NCI-H1092 treated with DMSO at 0.1 percent for 48 hours (cell line): ENCODE results near the gene TRAK2.
"Not testable (repeated sequence)": the region's sequence is repeated elsewhere in the genome, so short reads cannot be mapped to it uniquely, and the experiment has no call there.

ENCODE experiments used
- DNase-seq: peaks from one replicate; lab custom pipeline; 2025; lab: John Stamatoyannopoulos, UW

The TRAK2 gene

GRCh38 chr2:201451292-201452057 lies at the start of gene TRAK2, which contains the start of gene STRADB:
TSS of gene TRAK2 (minus strand) at chr2:201451458. CDS start at chr2:201420507, 30,951 bp downstream.
TSS of gene STRADB (plus strand) at chr2:201451740. CDS start at chr2:201454841, 3,101 bp downstream.
- peak; percentile 84 for DNase-seq

GRCh38 chr2:201500534-201500933 lies 49.3 kb upstream of the TRAK2 start:
- no peak for DNase-seq

GRCh38 chr2:201496785-201497184 lies 45.5 kb upstream of the TRAK2 start:
- no peak for DNase-seq

DNA sequence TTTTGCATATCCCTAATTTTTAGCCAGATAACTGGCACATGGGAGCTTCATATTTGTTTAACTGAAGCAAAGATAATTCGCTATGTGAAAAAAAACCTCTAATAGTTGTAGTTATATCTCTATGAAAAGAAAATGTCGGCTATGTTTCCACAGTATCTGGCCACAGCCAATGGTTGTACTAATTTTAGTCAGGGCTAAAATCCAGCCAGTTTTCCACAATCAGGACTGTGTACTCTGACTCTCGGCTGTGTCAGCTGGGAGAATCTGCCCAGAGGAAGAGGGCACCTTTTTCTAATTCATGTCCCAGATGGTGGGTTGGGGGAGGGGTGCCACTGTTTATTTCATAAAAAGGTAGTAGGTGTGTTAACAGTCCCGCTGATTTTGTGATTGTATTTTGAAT lies 39.0 kb upstream of the TRAK2 start:
- no peak for DNase-seq

DNA sequence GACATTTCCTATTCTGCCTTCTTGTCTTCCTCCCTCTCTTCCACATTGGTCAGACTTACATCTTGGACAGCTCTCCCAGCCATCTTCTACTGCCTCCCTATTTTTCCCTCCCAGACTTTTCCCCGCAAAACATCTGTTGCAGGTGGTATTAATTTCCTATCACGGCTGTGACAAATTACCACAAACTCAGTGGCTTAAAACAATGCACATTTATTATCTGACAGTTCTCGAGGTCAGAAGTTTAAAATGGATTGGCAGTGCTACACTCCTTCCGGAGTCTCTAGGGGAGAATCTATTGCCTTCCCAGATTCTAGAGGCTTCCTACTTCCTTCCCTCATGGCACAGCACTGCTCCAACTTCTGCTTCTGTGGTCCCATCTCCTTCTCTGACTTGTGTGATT lies 33.5 kb upstream of the TRAK2 start:
- no peak for DNase-seq

GRCh38 chr2:201483758-201484157 lies 32.5 kb upstream of the TRAK2 start:
- not testable (repeated sequence) for DNase-seq

- DNase-seq: no peak
These were observed 32.1 kb upstream of the TRAK2 start for GRCh38 chr2:201483342-201483741.

- no peak for DNase-seq
These were observed 31.3 kb upstream of the TRAK2 start for GRCh38 chr2:201482543-201482942.

- no peak for DNase-seq
These were observed 21.2 kb upstream of the TRAK2 start for GRCh38 chr2:201472411-201472810.

GRCh38 chr2:201471732-201472393 lies 20.6 kb upstream of the TRAK2 start:
- no peak for DNase-seq

DNA sequence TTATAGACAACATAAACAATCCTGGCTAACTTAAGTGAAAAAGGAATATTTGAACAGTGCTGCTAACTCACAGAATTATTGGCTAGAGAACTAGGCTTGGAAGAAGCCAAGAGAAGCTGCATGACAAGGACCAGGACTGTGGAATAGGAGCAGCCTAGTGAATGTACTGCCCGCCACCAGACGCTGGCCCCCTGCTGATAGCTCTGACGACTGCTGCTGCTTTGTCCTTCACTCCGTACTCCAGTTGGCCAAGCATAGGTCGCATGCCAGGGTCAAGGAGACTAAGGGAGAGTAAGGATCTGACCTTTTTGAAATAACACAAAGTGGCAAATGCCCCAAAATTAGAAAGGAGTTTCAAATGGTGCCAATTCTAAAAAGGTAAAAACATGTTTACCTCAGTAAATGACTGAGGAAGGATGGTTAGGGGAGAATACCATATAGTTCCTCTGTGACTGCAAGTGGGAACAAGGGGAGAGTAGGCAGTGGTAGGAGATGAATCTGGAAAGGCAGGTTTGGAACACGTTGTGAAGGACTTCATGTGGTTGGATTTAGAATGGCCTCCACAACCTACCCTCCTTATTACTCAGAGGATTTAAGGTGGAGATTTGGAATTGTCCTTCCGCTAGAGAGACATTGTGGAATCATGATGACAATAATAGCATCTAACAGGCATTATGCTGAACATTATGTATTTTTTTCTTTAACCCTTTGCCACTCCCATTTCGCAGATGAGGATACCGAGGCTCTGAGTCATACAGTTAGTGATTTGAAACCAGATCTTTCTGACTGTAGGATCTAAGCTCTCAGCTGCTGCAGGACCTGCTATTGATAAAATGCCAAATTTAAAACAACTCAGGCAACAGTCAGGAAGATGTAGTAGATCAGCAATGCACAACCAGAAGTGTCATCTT lies 19.8 kb upstream of the TRAK2 start:
- DNase-seq: no peak

DNA sequence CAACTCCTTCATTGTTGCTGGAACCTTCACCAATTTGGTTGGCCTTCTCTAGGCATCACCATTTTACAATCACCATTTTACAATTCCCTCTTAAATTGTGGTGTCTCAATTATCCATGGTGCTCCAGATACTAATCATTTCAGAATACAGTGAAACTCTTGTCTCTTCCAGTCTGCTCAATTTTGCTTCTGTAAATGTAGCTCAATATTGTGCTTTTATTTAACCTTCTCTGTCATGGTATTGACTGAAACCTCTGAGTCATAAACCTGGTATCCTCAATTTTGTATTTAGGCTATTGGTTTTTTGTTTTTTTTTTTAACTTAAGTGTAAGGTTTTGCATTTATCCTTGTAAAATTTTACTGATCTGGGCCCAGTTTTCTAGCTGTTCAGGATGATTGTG lies 16.4 kb upstream of the TRAK2 start:
- DNase-seq: no peak

DNA sequence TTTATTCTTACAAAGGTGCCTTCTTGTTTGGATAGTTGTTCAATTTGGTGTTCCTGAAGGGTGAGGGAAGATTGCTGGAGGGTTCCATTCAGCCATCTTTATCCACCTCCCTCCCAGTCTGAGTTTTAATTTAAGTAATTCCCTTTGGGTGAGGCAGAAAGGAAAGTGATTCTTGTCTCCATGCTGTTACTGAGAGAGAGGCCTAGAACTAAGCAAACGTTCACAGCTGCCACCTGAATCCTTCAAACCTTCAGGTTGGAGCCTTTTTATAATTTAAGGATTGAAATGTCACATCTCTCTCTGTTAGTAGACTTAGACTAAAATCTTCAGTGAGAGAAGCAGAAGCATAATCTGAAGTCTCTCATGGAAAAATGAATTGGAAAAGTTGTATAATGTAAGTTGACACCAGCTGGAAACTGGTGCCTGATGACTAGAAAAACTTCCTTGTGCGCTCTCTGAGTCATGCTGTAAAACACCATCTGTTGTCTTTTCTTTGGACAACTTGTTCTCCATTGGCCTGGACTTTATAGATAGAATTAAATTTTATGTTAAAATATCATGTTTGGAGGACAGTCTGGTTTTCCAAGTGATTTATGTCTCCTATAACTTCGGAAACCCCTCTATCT lies 14.9 kb upstream of the TRAK2 start:
- no peak for DNase-seq

DNA sequence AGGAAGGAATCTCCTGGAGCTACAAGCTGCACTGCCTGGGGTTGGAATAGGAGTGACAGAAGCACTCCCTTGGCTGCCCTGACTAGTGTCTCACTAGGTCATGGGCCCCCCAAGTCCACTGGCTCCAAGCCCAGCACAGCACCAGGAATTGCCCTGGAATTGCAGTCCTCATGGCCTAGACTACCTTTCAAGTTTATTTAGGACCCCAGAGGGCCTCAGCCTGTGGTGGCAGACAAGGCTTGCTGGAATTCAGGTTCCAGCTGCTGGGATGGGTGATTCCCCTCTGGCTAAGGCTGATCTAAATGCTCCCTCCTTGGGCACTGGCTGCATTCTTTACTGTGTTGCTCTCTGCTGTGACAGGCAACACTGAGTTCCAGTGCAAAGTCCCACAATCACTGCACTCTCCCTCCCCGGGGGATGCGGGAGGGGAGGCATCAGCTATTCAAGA lies 14.3 kb upstream of the TRAK2 start:
- DNase-seq: no peak

GRCh38 chr2:201464547-201464946 lies 13.3 kb upstream of the TRAK2 start:
- DNase-seq: no peak

GRCh38 chr2:201460532-201460931 lies 9.3 kb upstream of the TRAK2 start:
- no peak for DNase-seq

DNA sequence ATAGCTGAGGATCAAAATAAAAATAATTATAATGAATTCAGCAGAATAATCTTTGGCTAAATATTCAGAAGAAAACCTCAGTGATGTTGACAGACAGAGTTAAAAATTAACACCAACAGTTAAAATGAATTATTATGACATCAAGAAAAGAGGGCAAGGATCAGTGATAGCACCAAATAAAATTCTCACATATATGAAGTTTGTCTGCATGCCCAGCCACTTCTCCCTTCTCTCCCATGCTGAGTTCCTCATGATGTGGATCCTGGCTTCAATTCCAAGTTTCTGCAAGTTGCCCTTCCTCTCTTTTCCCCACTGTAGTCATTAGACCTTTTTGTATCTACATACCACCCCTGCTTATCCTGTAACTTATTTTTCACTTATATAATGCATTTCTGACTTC lies 7.1 kb upstream of the TRAK2 start:
- no peak for DNase-seq

DNA sequence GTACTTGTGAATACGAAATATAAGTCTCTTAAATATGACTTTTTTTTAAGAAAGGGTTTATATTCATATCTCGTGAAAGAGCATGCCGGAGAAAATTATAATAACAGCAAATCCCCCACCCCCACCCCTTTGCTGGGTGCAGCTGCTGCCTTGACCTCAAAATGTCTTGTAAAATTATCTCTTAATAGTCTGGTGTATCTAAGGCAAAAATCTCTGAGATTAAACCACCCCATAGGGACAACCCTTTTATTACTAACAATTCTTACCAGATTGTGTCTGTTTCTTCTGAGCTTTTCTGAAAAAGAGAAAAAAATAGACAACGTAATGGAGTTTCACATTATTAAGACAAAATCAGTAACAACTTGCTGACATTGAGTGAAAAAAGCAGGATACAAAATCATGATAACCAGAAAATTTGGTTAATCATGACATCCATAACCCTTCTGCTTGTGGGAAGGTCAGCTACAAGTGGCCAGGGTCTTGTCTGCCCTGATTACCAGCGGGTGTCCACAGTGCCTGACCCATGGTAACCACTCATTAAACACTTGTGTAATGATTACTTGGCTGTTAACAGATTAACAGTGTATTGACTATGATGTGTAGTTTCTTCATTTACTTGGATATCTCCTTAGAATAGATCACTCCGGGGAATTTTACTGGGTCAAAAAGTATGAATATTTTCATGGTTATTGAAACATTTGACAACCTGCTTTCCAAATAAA lies 1.8 kb upstream of the TRAK2 start:
- DNase-seq: no peak

- DNase-seq: peak; percentile 51
These were observed 1.0 kb upstream of the TRAK2 start for GRCh38 chr2:201452058-201452921.

- peak; percentile 47 for DNase-seq
These were observed 335 bp downstream of the TRAK2 start for GRCh38 chr2:201450954-201451291.
